ENCODE measurements around the gene MAMDC4.

DNA sequence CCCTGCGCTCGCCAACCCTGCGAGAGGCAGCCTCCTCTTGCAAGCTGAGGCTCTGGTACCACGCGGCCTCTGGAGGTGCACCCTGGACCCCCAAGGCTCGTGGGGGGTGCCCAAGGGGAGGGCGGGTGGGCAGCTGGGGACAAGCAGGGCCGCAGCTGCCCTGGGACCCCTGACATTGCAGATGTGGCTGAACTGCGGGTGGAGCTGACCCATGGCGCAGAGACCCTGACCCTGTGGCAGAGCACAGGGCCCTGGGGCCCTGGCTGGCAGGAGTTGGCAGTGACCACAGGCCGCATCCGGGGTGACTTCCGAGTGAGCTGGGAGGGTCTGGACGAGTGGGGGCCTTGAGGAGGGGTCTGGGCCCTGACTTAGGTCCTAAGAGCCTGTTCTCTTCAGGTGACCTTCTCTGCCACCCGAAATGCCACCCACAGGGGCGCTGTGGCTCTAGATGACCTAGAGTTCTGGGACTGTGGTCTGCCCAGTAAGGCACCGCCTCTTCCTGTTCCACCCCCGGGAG is 1.5 kb downstream of the MAMDC4 start:
- TF ChIP-seq, protein P1, sequence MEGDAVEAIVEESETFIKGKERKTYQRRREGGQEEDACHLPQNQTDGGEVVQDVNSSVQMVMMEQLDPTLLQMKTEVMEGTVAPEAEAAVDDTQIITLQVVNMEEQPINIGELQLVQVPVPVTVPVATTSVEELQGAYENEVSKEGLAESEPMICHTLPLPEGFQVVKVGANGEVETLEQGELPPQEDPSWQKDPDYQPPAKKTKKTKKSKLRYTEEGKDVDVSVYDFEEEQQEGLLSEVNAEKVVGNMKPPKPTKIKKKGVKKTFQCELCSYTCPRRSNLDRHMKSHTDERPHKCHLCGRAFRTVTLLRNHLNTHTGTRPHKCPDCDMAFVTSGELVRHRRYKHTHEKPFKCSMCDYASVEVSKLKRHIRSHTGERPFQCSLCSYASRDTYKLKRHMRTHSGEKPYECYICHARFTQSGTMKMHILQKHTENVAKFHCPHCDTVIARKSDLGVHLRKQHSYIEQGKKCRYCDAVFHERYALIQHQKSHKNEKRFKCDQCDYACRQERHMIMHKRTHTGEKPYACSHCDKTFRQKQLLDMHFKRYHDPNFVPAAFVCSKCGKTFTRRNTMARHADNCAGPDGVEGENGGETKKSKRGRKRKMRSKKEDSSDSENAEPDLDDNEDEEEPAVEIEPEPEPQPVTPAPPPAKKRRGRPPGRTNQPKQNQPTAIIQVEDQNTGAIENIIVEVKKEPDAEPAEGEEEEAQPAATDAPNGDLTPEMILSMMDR (IDR thresholded peaks at IDR 0.05) = no peak
- no peak for TF ChIP-seq ZFX (IDR thresholded peaks at IDR 0.05; ENCODE audit: borderline replicate concordance)

All from 22Rv1 (cell line).